Activated naive CD8-positive, alpha-beta T cell treated with anti-CD3 and anti-CD28 coated beads, Interleukin-2, amount 10 ng/mL, durations not matched to agents 7 days and 5 days (primary cell): ENCODE data around the gene SMIM35. TPM values are rescaled to one million over a fixed set of nuclear protein-coding genes. Genes with fewer than 3 reads are reported as not detected.

Experiments
- ATAC-seq: fragments of 150-1000 bp; cut with Tn5 transposase; one replicate; pipeline ENCODE4 v1.10.0; 2021; ENCODE audit warnings: low read depth, moderate library complexity
- POLR2A ChIA-PET: fragments of 350-600 bp; sonication (Branson Sonifier 250); formaldehyde crosslinking; loops from one replicate; lab custom pipeline; 2021; ENCODE audit warnings: antibody characterized with exemption; lab: Charles Lee
- DNase-seq: peaks from one replicate; pipeline ENCODE4 v3.0.0; 2021
- H3K27ac Mint-ChIP-seq: one replicate; pipeline ENCODE4 v1.8.0; 2022; ENCODE audit warnings: mild to moderate bottlenecking, mixed read lengths
- H3K27me3 Mint-ChIP-seq: one replicate; pipeline ENCODE4 v1.8.0; 2022; ENCODE audit warnings: mild to moderate bottlenecking, moderate library complexity, mixed read lengths
- H3K36me3 Mint-ChIP-seq: one replicate; pipeline ENCODE4 v1.8.0; 2021; ENCODE audit warnings: mild to moderate bottlenecking, mixed read lengths
- H3K4me1 Mint-ChIP-seq: one replicate; pipeline ENCODE4 v1.8.0; 2021; ENCODE audit warnings: mixed read lengths
- H3K4me3 Mint-ChIP-seq: one replicate; pipeline ENCODE4 v1.8.0; 2022; ENCODE audit warnings: mild to moderate bottlenecking, moderate library complexity, mixed read lengths
- H3K9me3 Mint-ChIP-seq: one replicate; pipeline ENCODE4 v1.8.0; 2021; ENCODE audit warnings: mixed read lengths
- total RNA-seq, 2 experiments: library from RNA; stranded (reverse); gene quantifications; one replicate each; pipeline ENCODE4 v1.2.3, GENCODE V29; 2021

The SMIM35 gene
- total RNA-seq, 2 experiments from 2014 or later, result 3.0 to 3.1 TPM

DNA sequence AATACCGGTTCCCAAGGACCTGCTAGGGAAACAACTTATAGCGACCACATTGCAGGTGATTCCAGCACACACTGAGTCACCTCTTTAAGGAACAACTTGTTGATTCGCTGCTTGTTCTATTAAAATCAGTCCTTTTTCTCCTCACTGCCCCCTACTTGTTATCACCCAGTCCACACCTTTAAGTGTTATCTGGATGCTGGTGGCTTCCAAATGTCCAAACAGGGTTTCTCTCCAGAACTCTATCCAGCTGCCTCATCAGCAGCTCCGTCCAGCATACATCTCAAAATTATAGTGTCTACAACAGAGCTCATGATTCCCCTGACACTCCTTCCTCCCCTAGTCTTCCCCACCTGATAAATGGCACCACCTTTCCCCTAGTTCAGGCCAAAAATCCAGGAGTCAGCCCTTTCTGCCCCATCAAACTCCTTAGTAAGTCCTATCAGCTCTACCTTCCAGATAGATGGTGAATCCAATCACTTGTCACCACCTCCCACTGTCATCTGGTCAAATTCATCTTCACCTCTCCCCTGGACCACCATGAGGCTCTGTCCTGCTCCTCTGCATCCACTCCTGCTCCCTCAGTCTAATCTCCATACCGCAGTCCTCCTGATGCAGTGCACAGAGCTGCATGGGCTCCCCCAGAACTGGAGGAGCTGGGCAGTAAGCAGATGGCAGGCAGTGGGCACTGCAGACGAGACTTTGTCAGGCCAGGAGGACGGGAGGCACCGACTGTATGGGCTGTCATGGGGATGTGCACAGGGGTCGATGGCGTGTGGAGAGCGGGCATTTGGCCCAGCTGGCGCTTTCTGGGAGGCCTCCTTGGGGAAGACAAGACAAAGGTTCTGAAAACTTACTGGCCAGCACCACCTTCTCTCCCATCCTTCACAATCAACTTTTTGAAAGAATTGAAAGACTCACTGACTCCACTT lies 81.3 kb downstream of the SMIM35 start:
- H3K4me1 Mint-ChIP-seq, result peaks cover 87% of the 10 kb centered on the region
- H3K36me3 Mint-ChIP-seq, result peaks cover 27% of the 10 kb centered on the region
- no peaks in the 10 kb centered on the region for H3K27me3 Mint-ChIP-seq
- H3K4me3 Mint-ChIP-seq, result peak overlapping the region; percentile 42
- H3K9me3 Mint-ChIP-seq, result peaks cover 5% of the 10 kb centered on the region
- DNase-seq (no peak), ATAC-seq (no peak)
- H3K27ac Mint-ChIP-seq, result peak overlapping the region; percentile 96
- POLR2A ChIA-PET, result interaction anchor here (1.0 to 32.4 kb wide), 6 partner anchors 8 to 55 kb away, joined by 4 to 608 read pairs (median 118); partner anchors contain the start of gene IL10RA

DNA sequence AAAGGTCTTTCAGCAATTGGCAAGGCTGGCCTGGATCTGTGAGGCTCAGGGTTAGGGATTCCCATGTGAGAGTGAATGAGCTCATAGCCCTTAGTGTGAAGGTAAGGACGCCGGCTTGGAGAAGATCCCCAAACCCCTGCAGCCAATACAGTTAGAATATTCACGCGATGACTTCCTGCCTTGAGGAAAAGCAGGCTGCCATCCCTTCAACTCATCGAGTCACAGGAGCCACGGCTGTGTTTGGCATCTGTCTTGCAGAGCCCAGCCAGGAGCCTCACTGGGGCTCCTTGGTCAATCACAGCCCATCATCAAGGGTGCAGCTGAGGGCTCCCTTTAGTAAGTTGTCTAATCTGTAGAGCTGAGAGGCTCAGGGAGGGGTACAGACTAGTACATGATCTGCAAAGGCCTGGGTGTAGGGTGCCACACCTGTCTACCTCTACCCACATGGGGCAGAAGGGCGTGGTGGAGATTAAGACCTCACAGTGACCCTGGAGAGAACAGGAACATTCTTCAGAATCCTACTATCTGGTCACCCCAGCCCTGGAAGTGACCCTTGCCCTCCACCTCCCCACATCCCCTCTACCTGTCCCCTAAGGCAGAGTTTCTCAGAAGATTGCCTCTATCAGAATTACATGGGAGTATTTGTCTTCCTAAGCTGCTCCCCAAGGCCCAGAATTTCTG lies 82.1 kb downstream of the SMIM35 start:
- H3K36me3 Mint-ChIP-seq, result peaks cover 35% of the 10 kb centered on the region
- peak overlapping the region; percentile 65 for H3K4me3 Mint-ChIP-seq
- H3K27ac Mint-ChIP-seq, result peak overlapping the region; percentile 96

DNA sequence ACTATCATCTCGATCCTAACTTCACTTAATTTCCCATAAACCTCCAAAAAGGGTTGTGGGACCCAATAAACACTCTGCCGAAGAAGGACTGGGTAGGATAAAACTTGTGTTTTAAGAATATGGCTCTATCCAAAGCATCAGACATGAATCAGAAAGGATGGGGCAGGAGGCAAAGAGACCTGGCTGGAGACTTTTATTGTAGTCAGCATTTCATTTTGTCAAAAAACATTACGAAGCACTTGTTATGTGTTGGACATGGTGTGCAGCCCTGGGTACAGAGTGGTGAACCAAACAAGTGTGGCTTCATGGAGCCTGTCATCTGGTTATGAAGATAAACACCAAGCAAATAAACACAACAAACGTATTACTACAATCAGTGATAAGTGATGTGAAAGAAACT lies 83.3 kb downstream of the SMIM35 start:
- peaks cover 33% of the 10 kb centered on the region for H3K36me3 Mint-ChIP-seq
- POLR2A ChIA-PET, result interaction anchor here (0.9 to 32.4 kb wide), 15 partner anchors 8 to 188 kb away, joined by 3 to 608 read pairs (median 21); partner anchors contain the start of genes FXYD2 and IL10RA

More for the DNA sequence above, 82.1 kb downstream of the SMIM35 start:
- POLR2A ChIA-PET, result interaction anchor here (1.0 to 32.4 kb wide), 7 partner anchors 8 to 54 kb away, joined by 4 to 608 read pairs (median 113); partner anchors contain the start of gene IL10RA
- Mint-ChIP-seq H3K27me3 (no peaks in the 10 kb centered on the region), H3K9me3 (peaks cover 5% of the 10 kb centered on the region), H3K4me1 (peaks cover 90% of the 10 kb centered on the region)
- peak; percentile 30 for DNase-seq
- no peak for ATAC-seq

DNA sequence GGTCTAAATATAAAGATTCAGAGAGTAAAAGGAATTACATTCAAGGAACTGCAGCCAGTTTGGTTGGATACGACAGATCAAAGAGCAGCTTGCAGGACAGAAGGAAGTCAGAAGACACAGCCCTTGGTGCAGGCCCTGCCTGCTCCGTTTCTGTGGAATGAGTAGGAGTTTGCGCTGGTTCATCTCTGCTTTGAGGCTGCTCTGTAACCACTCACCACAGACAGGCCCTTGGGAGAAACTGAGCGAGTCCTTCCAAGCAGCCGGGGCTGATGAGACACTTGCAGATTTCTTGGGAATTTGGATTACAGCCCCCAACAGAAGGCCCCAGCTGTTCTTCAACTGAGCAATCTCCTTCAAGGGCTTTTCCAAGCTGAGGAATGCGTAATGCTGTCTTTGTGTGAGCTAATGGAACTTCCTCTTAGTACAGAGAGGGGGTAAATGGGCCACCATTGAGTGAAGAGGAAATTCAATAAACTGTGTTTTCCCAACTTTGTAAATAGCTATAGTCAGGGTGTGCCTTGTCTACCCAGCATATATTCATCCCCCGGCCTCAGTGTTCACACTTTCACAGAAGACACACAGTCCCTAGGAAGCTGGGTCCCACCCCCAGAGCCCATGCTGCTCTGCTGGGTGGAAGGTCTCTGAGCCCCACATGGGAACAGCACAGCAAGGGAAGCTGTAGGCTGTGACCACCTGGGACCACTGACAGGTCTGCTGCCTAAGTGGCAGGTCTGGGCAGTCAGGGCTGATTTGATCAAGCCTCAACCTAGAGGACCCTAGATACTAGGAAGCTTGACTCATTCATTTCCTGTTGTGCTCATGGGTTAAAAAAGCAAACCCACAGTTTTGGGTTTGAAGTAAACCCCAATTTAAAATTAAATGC lies 84.0 kb downstream of the SMIM35 start:
- peak; percentile 70 for DNase-seq
- H3K4me3 Mint-ChIP-seq, result peak overlapping the region; percentile 65
- H3K36me3 Mint-ChIP-seq, result peaks cover 37% of the 10 kb centered on the region
- POLR2A ChIA-PET, result interaction anchor here (0.5 to 32.4 kb wide), 23 partner anchors 9 to 187 kb away, joined by 3 to 608 read pairs (median 5); partner anchors contain the start of genes FXYD2 and IL10RA
- peaks cover 83% of the 10 kb centered on the region for H3K4me1 Mint-ChIP-seq
- peaks cover 5% of the 10 kb centered on the region for H3K9me3 Mint-ChIP-seq
- H3K27ac Mint-ChIP-seq, result peak overlapping the region; percentile 96
- H3K27me3 Mint-ChIP-seq, result no peaks in the 10 kb centered on the region
- ATAC-seq, result peak; percentile 41

More for the DNA sequence above, 83.3 kb downstream of the SMIM35 start:
- H3K27ac Mint-ChIP-seq, result peak overlapping the region; percentile 96
- ATAC-seq, result no peak
- peaks cover 87% of the 10 kb centered on the region for H3K4me1 Mint-ChIP-seq
- H3K9me3 Mint-ChIP-seq, result peaks cover 5% of the 10 kb centered on the region
- DNase-seq, result no peak
- H3K27me3 Mint-ChIP-seq, result no peaks in the 10 kb centered on the region
- peak overlapping the region; percentile 65 for H3K4me3 Mint-ChIP-seq

DNA sequence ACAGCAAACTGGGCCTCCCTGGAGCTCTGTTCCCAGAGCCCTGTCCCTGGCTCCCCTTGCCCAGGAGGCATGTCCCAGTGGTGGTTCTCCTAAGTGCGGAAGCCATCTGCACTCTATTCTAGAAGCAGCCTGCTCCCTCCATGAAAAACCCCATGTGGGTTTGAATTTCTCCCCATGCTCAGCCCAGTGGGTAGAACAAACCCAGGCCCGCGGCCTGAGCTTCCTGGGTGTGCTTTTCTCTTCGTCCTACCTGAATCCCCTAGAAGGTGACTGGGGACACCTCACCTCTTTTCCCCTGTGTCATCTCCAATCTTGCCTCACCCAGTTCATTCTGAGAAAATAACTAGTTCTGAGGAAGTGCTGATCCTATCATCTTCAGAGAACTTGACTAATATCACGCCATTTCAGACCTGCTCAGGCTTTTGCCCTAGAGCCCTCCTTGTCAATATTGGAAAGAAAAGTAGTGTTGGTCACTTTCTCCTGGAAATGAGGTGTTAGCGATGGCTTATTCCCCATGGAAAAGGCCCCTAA lies 84.7 kb downstream of the SMIM35 start:
- DNase-seq (peak; percentile 77), ATAC-seq (peak; percentile 74)
- Mint-ChIP-seq H3K27me3 (no peaks in the 10 kb centered on the region), H3K36me3 (peaks cover 44% of the 10 kb centered on the region), H3K9me3 (peaks cover 5% of the 10 kb centered on the region), H3K4me1 (peaks cover 83% of the 10 kb centered on the region), H3K27ac (peak overlapping the region; percentile 96), H3K4me3 (peak overlapping the region; percentile 65)
- POLR2A ChIA-PET, result interaction anchor here (0.5 to 32.4 kb wide), 22 partner anchors 9 to 188 kb away, joined by 3 to 608 read pairs (median 6); partner anchors contain the start of genes FXYD2 and IL10RA

DNA sequence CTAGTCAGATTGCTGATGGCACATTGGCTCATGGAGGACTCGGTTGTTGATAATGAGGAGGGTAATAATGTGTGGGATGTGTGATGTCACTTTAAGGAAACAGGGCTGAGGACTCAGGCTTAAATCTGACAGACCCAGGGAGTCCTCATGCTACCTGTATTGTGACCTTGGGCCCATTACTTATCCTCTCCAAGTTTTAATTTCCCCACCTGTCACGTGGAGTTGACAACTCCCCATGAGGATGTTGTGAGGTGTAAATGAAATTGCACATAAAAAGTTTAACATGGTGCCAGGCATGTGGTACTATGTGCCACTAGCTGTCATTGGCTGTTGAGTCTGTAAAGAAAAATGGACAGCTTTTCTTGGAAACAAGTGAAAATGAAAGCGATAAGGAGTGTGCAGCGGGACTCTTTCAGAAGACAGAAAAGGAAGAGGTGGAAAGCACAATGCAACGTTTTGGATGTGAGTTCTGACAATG lies 85.2 kb downstream of the SMIM35 start:
- Mint-ChIP-seq H3K4me1 (peaks cover 83% of the 10 kb centered on the region), H3K4me3 (peak overlapping the region; percentile 65), H3K9me3 (peaks cover 5% of the 10 kb centered on the region), H3K27ac (peak overlapping the region; percentile 96), H3K27me3 (no peaks in the 10 kb centered on the region), H3K36me3 (peaks cover 49% of the 10 kb centered on the region)
- POLR2A ChIA-PET, result interaction anchor here (0.7 to 32.4 kb wide), 17 partner anchors 9 to 187 kb away, joined by 3 to 608 read pairs (median 8); partner anchors contain the start of genes FXYD2 and IL10RA
- DNase-seq (no peak), ATAC-seq (peak; percentile 59)

DNA sequence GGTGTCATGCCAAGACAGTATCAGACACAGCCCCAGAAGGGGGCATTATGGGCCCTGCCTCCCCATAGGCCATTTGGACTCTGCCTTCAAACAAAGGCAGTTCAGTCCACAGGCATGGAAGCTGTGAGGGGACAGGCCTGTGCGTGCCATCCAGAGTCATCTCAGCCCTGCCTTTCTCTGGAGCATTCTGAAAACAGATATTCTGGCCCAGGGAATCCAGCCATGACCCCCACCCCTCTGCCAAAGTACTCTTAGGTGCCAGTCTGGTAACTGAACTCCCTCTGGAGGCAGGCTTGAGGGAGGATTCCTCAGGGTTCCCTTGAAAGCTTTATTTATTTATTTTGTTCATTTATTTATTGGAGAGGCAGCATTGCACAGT lies 85.9 kb downstream of the SMIM35 start:
- Mint-ChIP-seq H3K4me1 (peaks cover 80% of the 10 kb centered on the region), H3K27me3 (no peaks in the 10 kb centered on the region), H3K27ac (peak overlapping the region; percentile 96), H3K4me3 (peak overlapping the region; percentile 65), H3K9me3 (peaks cover 5% of the 10 kb centered on the region), H3K36me3 (peaks cover 50% of the 10 kb centered on the region)
- DNase-seq, result no peak
- ATAC-seq, result no peak
- POLR2A ChIA-PET, result interaction anchor here (0.8 to 32.4 kb wide), 9 partner anchors 8 to 177 kb away, joined by 3 to 608 read pairs (median 109); partner anchors contain the start of genes FXYD2 and IL10RA

DNA sequence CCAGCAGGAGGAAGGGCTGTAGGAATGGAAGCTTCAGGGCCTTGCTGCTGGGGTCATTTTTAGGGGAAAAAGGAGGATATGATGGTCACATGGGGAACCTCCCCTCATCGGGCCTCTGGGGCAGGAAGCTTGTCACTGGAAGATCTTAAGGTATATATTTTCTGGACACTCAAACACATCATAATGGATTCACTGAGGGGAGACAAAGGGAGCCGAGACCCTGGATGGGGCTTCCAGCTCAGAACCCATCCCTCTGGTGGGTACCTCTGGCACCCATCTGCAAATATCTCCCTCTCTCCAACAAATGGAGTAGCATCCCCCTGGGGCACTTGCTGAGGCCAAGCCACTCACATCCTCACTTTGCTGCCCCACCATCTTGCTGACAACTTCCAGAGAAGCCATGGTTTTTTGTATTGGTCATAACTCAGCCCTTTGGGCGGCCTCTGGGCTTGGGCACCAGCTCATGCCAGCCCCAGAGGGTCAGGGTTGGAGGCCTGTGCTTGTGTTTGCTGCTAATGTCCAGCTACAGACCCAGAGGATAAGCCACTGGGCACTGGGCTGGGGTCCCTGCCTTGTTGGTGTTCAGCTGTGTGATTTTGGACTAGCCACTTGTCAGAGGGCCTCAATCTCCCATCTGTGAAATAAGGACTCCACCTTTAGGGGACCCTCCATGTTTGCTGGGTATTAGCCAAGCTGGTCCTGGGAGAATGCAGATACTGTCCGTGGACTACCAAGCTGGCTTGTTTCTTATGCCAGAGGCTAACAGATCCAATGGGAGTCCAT lies 86.5 kb downstream of the SMIM35 start:
- H3K27ac Mint-ChIP-seq, result peak overlapping the region; percentile 96
- DNase-seq (no peak), ATAC-seq (no peak)
- POLR2A ChIA-PET, result interaction anchor here (0.8 to 32.4 kb wide), 10 partner anchors 7 to 52 kb away, joined by 3 to 608 read pairs (median 67); partner anchors contain the start of gene IL10RA
- no peaks in the 10 kb centered on the region for H3K27me3 Mint-ChIP-seq
- H3K36me3 Mint-ChIP-seq, result peaks cover 54% of the 10 kb centered on the region
- H3K9me3 Mint-ChIP-seq, result peaks cover 5% of the 10 kb centered on the region
- peak overlapping the region; percentile 40 for H3K4me3 Mint-ChIP-seq
- peaks cover 80% of the 10 kb centered on the region for H3K4me1 Mint-ChIP-seq

DNA sequence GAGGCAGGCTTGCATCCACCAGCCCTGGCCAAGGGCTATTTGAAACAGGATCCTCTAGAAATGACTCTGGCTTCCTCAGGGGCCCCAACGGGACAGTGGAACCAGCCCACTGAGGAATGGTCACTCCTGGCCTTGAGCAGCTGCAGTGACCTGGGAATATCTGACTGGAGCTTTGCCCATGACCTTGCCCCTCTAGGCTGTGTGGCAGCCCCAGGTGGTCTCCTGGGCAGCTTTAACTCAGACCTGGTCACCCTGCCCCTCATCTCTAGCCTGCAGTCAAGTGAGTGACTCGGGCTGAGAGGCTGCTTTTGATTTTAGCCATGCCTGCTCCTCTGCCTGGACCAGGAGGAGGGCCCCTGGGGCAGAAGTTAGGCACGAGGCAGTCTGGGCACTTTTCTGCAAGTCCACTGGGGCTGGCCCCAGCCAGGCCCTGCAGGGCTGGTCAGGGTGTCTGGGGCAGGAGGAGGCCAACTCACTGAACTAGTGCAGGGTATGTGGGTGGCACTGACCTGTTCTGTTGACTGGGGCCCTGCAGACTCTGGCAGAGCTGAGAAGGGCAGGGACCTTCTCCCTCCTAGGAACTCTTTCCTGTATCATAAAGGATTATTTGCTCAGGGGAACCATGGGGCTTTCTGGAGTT lies 87.3 kb downstream of the SMIM35 start:
- peak overlapping the region; percentile 40 for H3K4me3 Mint-ChIP-seq
- ATAC-seq (no peak), DNase-seq (no peak)
- POLR2A ChIA-PET, result interaction anchor here (0.9 to 32.4 kb wide), 8 partner anchors 8 to 52 kb away, joined by 3 to 608 read pairs (median 111); partner anchors contain the start of gene IL10RA
- H3K36me3 Mint-ChIP-seq, result peaks cover 60% of the 10 kb centered on the region
- no peaks in the 10 kb centered on the region for H3K27me3 Mint-ChIP-seq
- H3K4me1 Mint-ChIP-seq, result peaks cover 81% of the 10 kb centered on the region
- peaks cover 5% of the 10 kb centered on the region for H3K9me3 Mint-ChIP-seq
- H3K27ac Mint-ChIP-seq, result peak overlapping the region; percentile 96

DNA sequence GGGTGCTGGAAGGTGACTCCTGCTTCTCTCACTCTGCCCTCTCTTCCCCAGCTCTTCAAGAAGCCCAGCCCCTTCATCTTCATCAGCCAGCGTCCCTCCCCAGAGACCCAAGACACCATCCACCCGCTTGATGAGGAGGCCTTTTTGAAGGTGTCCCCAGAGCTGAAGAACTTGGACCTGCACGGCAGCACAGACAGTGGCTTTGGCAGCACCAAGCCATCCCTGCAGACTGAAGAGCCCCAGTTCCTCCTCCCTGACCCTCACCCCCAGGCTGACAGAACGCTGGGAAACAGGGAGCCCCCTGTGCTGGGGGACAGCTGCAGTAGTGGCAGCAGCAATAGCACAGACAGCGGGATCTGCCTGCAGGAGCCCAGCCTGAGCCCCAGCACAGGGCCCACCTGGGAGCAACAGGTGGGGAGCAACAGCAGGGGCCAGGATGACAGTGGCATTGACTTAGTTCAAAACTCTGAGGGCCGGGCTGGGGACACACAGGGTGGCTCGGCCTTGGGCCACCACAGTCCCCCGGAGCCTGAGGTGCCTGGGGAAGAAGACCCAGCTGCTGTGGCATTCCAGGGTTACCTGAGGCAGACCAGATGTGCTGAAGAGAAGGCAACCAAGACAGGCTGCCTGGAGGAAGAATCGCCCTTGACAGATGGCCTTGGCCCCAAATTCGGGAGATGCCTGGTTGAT lies 88.0 kb downstream of the SMIM35 start:
- POLR2A ChIA-PET, result interaction anchor here (1.6 to 32.4 kb wide), 7 partner anchors 8 to 53 kb away, joined by 6 to 608 read pairs (median 113); partner anchors contain the start of gene IL10RA
- Mint-ChIP-seq H3K4me1 (peaks cover 79% of the 10 kb centered on the region), H3K36me3 (peaks cover 58% of the 10 kb centered on the region), H3K4me3 (peak overlapping the region; percentile 7), H3K27me3 (no peaks in the 10 kb centered on the region), H3K9me3 (peaks cover 2% of the 10 kb centered on the region), H3K27ac (peak overlapping the region; percentile 96)
- DNase-seq, result no peak
- no peak for ATAC-seq
